ENCODE measurements around the gene FUOM. TPM values are rescaled to one million over a fixed set of nuclear protein-coding genes. Genes with fewer than 3 reads are reported as not detected.
A peak's percentile ranks its signal among the peaks of the same experiment; 100 is the strongest.

The FUOM gene
- total and polyA plus RNA-seq, 2 of the 8 experiments (the other 6 are each of a cell fraction or from before 2014, with no cell fraction given) = 22.0 to 30.4 TPM

GRCh38 chr10:133338080-133339071 is 19.4 kb downstream of the FUOM start:
- no peak overlapping the region for H3K23ac ChIP-seq (ENCODE audit: insufficient read length)
- no peak overlapping the region for H4K91ac ChIP-seq (replicated peaks; ENCODE audit: insufficient read length, low read length)
- ChIA-PET CTCF (ENCODE audit: partially characterized antibody) (no interaction called here), POLR2A (ENCODE audit: partially characterized antibody) (no interaction called here)
- H2BK15ac ChIP-seq (ENCODE audit: low read length) = no peak overlapping the region; the same call in 1 of the 2 replicates
- DNase-seq (ENCODE audit: low read depth in 1 of 2, low spot score in 2 of 2) (no peak), FAIRE-seq (no peak)
- H2AFZ ChIP-seq (ENCODE audit: low read length) = no peak overlapping the region
- H3K9me3 ChIP-seq (ENCODE audit: insufficient read depth in 2 of 2, low read depth in 1 of 2, low read length in 1 of 2) = peaks cover 0 to 7% of the 10 kb centered on the region in 2 experiments; a peak in 1 of 4 replicates
- no peak overlapping the region for H3K14ac ChIP-seq (ENCODE audit: insufficient read length)
- no peak overlapping the region; a peak in 1 of 8 replicates for H3K4me3 ChIP-seq (ENCODE audit: extremely low read depth in 1 of 4, insufficient read depth in 2 of 4, low read depth in 3 of 4, low read length in 4 of 4)
- no peak overlapping the region; the same call in 1 of the 2 replicates for H4K8ac ChIP-seq (ENCODE audit: extremely low read depth, insufficient read depth, low read length)
- no peak overlapping the region for H3K4me2 ChIP-seq (ENCODE audit: insufficient read depth in 1 of 2, low read depth in 2 of 2, low read length in 2 of 2)
- H3K9ac ChIP-seq (replicated peaks in 1 of 4; ENCODE audit: extremely low read depth in 1 of 4, low read depth in 3 of 4, low read length in 3 of 4) = no peak overlapping the region
- H2BK5ac ChIP-seq (ENCODE audit: low read depth, low read length) = no peak overlapping the region
- H3K56ac ChIP-seq (replicated peaks; ENCODE audit: insufficient read length, low read depth, low read length) = peak overlapping the region; percentile 86
- no peaks in the 10 kb centered on the region for H3K79me1 ChIP-seq (ENCODE audit: low read depth, low read length)
- H3K18ac ChIP-seq (ENCODE audit: extremely low read depth, low read length) = no peak overlapping the region
- H2BK12ac ChIP-seq (ENCODE audit: low read depth, low read length) = 0 out of 2 replicates have a peak overlapping the region, but pooled peaks have one; percentile 20
- H3K23me2 ChIP-seq (ENCODE audit: low read depth, low read length) = peaks cover 32% of the 10 kb centered on the region; the same call in 1 of the 2 replicates
- H4K20me1 ChIP-seq (replicated peaks in 1 of 2; ENCODE audit: control insufficient read depth in 1 of 2, insufficient read depth in 2 of 2, low read length in 2 of 2) = peaks cover 0 to 20% of the 10 kb centered on the region in 2 experiments
- peaks cover 0 to 18% (median 7%) of the 10 kb centered on the region in 4 experiments; a peak in 6 of 7 replicates for H3K4me1 ChIP-seq (replicated peaks in 1 of 4; ENCODE audit: control insufficient read depth in 3 of 4, insufficient read depth in 4 of 4, low read length in 3 of 4)
- H2BK20ac ChIP-seq (ENCODE audit: low read length) = 0 out of 2 replicates have a peak overlapping the region, but pooled peaks have one; percentile 21
- WGBS, 2 experiments (ENCODE audit: extremely low coverage in 1 of 2, insufficient coverage in 1 of 2, insufficient read length in 1 of 2, insufficient replicate concordance in 2 of 2, low coverage in 1 of 2, low lambda C conversion rate in 2 of 2, missing lambda C conversion rate in 1 of 2) = 83 to 100% methylated on average over 1 to 10 of the region's 10 CpGs
- H3K27ac ChIP-seq (ENCODE audit: low read depth, low read length) = no peak overlapping the region
- H3K79me2 ChIP-seq (ENCODE audit: control insufficient read depth in 1 of 2, insufficient read depth in 2 of 2, low read length in 2 of 2) = no peaks in the 10 kb centered on the region
- peaks cover 25 to 48% (median 43%) of the 10 kb centered on the region in 4 experiments for H3K27me3 ChIP-seq (replicated peaks in 1 of 4; ENCODE audit: control insufficient read depth in 3 of 4, extremely low read depth in 1 of 4, insufficient read depth in 3 of 4, low read length in 3 of 4)
- no peak overlapping the region for H2AK5ac ChIP-seq (ENCODE audit: low read depth, low read length)
- no peak overlapping the region for H4K5ac ChIP-seq (ENCODE audit: insufficient read length, low read depth, low read length)
- no peaks in the 10 kb centered on the region; a peak in 1 of 8 replicates for H3K36me3 ChIP-seq (ENCODE audit: control insufficient read depth in 2 of 4, insufficient read depth in 4 of 4, low read length in 3 of 4)
- H2BK120ac ChIP-seq (replicated peaks; ENCODE audit: low read depth, low read length) = no peak overlapping the region
- H3K4ac ChIP-seq (replicated peaks; ENCODE audit: insufficient read length, low read depth, low read length) = no peak overlapping the region
- TF ChIP-seq MAFK (IDR thresholded peaks at IDR 0.05; ENCODE audit: low read depth, low read length) (no peak), GTF2F1 (IDR thresholded peaks at IDR 0.05; ENCODE audit: borderline replicate concordance, low read depth, low read length) (no peak), SP4 (IDR thresholded peaks at IDR 0.05; ENCODE audit: low read length) (no peak), NRF1 (IDR thresholded peaks at IDR 0.05; ENCODE audit: low read depth, low read length) (no peak), TEAD4 (IDR thresholded peaks at IDR 0.05; ENCODE audit: low read depth, low read length) (no peak), SAP30 (IDR thresholded peaks at IDR 0.05; ENCODE audit: insufficient read depth, insufficient replicate concordance, low read length) (no peak), KDM5A (IDR thresholded peaks at IDR 0.05; ENCODE audit: low read length) (no peak), BACH1 (IDR thresholded peaks at IDR 0.05; ENCODE audit: low read length) (no peak), SIN3A (conservative IDR thresholded peaks at IDR 0.05 in 1 of 2, IDR thresholded peaks at IDR 0.05 in 1 of 2; ENCODE audit: low read depth in 1 of 2, low read length in 2 of 2) (no peak), ASH2L (IDR thresholded peaks at IDR 0.05; ENCODE audit: low read length) (no peak), CHD1 (IDR thresholded peaks at IDR 0.05; ENCODE audit: low read depth, low read length) (no peak), EGR1 (IDR thresholded peaks at IDR 0.05; ENCODE audit: borderline replicate concordance, low read depth, low read length) (no peak)
